Measurements from ENCODE around the gene EIF3I. TPM values are rescaled to one million over a fixed set of nuclear protein-coding genes. Genes with fewer than 3 reads are reported as not detected.
A peak's percentile ranks its signal among the peaks of the same experiment; 100 is the strongest.

The EIF3I gene
- polyA plus RNA-seq, 3 donors = 126 to 162 (median 151) TPM

DNA sequence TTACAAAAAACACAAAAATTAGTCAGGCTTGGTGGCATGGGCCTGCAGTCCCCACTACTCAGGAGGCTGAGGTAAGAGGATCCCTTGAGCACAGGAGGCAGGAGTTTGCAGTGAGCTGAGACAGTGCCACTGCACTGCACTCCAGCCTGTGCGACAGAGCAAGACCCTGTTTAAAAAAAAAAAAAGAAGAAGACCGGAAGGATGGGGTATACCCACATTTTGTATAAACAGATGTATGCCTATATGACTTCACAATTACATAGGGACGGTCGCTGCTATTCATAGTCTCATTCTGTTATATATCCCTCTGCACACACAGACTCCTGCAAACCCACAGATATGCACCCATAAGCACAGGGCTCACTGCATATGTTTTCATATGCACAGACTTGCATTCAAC is 41.5 kb downstream of the EIF3I start:
- no peak overlapping the region for H3K4me3 ChIP-seq (replicated peaks in 1 of 3; ENCODE audit: low read depth in 2 of 3, low read length in 3 of 3)
- peaks cover 20% of the 10 kb centered on the region for H3K4me1 Mint-ChIP-seq

DNA sequence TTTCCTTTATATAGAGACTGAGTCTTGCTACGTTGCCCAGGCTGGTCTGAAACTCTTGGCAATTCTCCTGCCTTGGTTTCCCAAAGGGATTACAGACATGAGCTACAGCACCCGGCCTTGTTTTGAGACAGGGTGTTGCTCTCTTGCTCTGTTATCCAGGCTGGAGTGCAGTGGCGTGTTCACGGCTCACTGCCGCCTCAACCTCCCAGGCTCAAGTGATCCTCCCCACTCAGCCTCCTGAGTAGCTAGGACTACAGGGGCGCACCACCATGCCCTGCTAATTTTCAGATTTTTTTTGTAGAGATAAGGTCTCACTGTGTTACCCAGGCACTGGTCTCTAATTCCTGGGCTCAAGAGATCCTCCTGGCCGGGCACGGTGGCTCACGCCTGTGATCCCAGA is 43.6 kb downstream of the EIF3I start:
- no peaks in the 10 kb centered on the region for H3K27me3 ChIP-seq (ENCODE audit: control insufficient read depth in 2 of 2, insufficient read depth in 2 of 2, low read length in 2 of 2)
- DNase-seq = no peak
- Mint-ChIP-seq H3K27me3 (ENCODE audit: low read depth in 3 of 3) (peaks cover 0 to 4% (median 4%) of the 10 kb centered on the region in 3 donors), H3K4me3 (peak overlapping the region in 1 of 2 donors; percentile 39), H3K9me3 (peaks cover 0 to 2% (median 0%) of the 10 kb centered on the region in 7 donors), H3K36me3 (no peaks in the 10 kb centered on the region), H3K27ac (peak overlapping the region in 1 of 7 donors; percentile 41), H3K4me1 (peaks cover 20% of the 10 kb centered on the region)
- H4K20me1 ChIP-seq (ENCODE audit: insufficient read depth, low read length) = no peaks in the 10 kb centered on the region
- peak overlapping the region; percentile 23 for H2AFZ ChIP-seq (ENCODE audit: insufficient read depth, low read depth, low read length, poor library complexity, severe bottlenecking)
- H3K9ac ChIP-seq (ENCODE audit: insufficient read depth, low read length, poor library complexity, severe bottlenecking) = no peak overlapping the region
- H3K9me3 ChIP-seq (replicated peaks in 1 of 2; ENCODE audit: control insufficient read depth in 1 of 2, insufficient read depth in 1 of 2, low read length in 2 of 2) = no peaks in the 10 kb centered on the region
- H3K4me3 ChIP-seq (replicated peaks in 1 of 3; ENCODE audit: low read depth in 2 of 3, low read length in 3 of 3) = no peak overlapping the region
- H3K79me2 ChIP-seq (ENCODE audit: insufficient read depth, low read length) = no peaks in the 10 kb centered on the region
- H3K36me3 ChIP-seq (replicated peaks in 1 of 2; ENCODE audit: control insufficient read depth in 1 of 2, insufficient read depth in 2 of 2, low read length in 2 of 2) = no peaks in the 10 kb centered on the region
- H3K27ac ChIP-seq (ENCODE audit: low read depth in 1 of 2, low read length in 2 of 2) = no peak overlapping the region
- TF ChIP-seq, protein P1, sequence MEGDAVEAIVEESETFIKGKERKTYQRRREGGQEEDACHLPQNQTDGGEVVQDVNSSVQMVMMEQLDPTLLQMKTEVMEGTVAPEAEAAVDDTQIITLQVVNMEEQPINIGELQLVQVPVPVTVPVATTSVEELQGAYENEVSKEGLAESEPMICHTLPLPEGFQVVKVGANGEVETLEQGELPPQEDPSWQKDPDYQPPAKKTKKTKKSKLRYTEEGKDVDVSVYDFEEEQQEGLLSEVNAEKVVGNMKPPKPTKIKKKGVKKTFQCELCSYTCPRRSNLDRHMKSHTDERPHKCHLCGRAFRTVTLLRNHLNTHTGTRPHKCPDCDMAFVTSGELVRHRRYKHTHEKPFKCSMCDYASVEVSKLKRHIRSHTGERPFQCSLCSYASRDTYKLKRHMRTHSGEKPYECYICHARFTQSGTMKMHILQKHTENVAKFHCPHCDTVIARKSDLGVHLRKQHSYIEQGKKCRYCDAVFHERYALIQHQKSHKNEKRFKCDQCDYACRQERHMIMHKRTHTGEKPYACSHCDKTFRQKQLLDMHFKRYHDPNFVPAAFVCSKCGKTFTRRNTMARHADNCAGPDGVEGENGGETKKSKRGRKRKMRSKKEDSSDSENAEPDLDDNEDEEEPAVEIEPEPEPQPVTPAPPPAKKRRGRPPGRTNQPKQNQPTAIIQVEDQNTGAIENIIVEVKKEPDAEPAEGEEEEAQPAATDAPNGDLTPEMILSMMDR (IDR thresholded peaks at IDR 0.05) = no peak
- no peak overlapping the region for H3K4me2 ChIP-seq (replicated peaks; ENCODE audit: extremely low read depth, low read length, poor library complexity, severe bottlenecking)
- 88% methylated on average over 8 of the region's 9 CpGs for WGBS (ENCODE audit: insufficient coverage)
- intact Hi-C loops (cut with micrococcal nuclease) = no loop called here
- peaks cover 11 to 14% of the 10 kb centered on the region in 2 donors for H3K4me1 ChIP-seq (ENCODE audit: control insufficient read depth in 1 of 2, insufficient read depth in 2 of 2, low read length in 2 of 2)

More for the DNA sequence above, 41.5 kb downstream of the EIF3I start:
- TF ChIP-seq, protein P1 (IDR thresholded peaks at IDR 0.05) = no peak
- Histone ChIP-seq H3K36me3 (replicated peaks in 1 of 2; ENCODE audit: control insufficient read depth in 1 of 2, insufficient read depth in 2 of 2, low read length in 2 of 2) (no peaks in the 10 kb centered on the region), H4K20me1 (ENCODE audit: insufficient read depth, low read length) (no peaks in the 10 kb centered on the region), H3K27me3 (ENCODE audit: control insufficient read depth in 2 of 2, insufficient read depth in 2 of 2, low read length in 2 of 2) (no peaks in the 10 kb centered on the region), H2AFZ (ENCODE audit: insufficient read depth, low read depth, low read length, poor library complexity, severe bottlenecking) (no peak overlapping the region), H3K27ac (ENCODE audit: low read depth in 1 of 2, low read length in 2 of 2) (no peak overlapping the region), H3K4me1 (ENCODE audit: control insufficient read depth in 1 of 2, insufficient read depth in 2 of 2, low read length in 2 of 2) (peaks cover 11 to 14% of the 10 kb centered on the region in 2 donors), H3K9me3 (replicated peaks in 1 of 2; ENCODE audit: control insufficient read depth in 1 of 2, insufficient read depth in 1 of 2, low read length in 2 of 2) (no peaks in the 10 kb centered on the region), H3K9ac (ENCODE audit: insufficient read depth, low read length, poor library complexity, severe bottlenecking) (no peak overlapping the region), H3K79me2 (ENCODE audit: insufficient read depth, low read length) (no peaks in the 10 kb centered on the region), H3K4me2 (replicated peaks; ENCODE audit: extremely low read depth, low read length, poor library complexity, severe bottlenecking) (no peak overlapping the region)
- no peak overlapping the region for H3K27ac Mint-ChIP-seq
- DNase-seq = no peak
- no peak overlapping the region for H3K4me3 Mint-ChIP-seq
- no peaks in the 10 kb centered on the region for H3K36me3 Mint-ChIP-seq
- H3K27me3 Mint-ChIP-seq (ENCODE audit: low read depth in 3 of 3) = peaks cover 0 to 3% (median 1%) of the 10 kb centered on the region in 3 donors
- intact Hi-C loops (cut with micrococcal nuclease) = no loop called here
- WGBS (ENCODE audit: insufficient coverage) = no CpG with 5 or more reads among the region's 4 CpGs
- peaks cover 0 to 2% (median 0%) of the 10 kb centered on the region in 7 donors for H3K9me3 Mint-ChIP-seq

Data from CD14-positive monocyte (primary cell).